Measurements from ENCODE around the gene CNR1.

GRCh38 chr6:88143421-88144157, 22.6 kb downstream of the CNR1 start:
- TF ChIP-seq CTCF (IDR thresholded peaks at IDR 0.05) (no peak), POLR2A (IDR thresholded peaks at IDR 0.05) (no peak)

All from transverse colon (tissue), 3 donors.